Natural killer cell (primary cell): ENCODE measurements around the gene VWF. TPM values are rescaled to one million over a fixed set of nuclear protein-coding genes. Genes with fewer than 3 reads are reported as not detected.

ENCODE experiments used
- ATAC-seq, 3 donors: fragments of 150-1000 bp in 2 of 3; fragments of 200-7000 bp in 1 of 3; cut with Tn5 transposase; 1 replicate in 1 of 3; 2 replicates in 2 of 3; pipeline ENCODE4 v1.10.0; 2021; ENCODE audit warnings: mild to moderate bottlenecking in 2 of 3, moderate library complexity in 2 of 3
- DNase-seq, 2 donors: peaks; one replicate each; pipeline versions ENCODE4 v3.0.0 to v3.0.0-alpha.2; 2013 to 2021; ENCODE audit warnings: mixed read lengths in 1 of 2
- H3K27ac ChIP-seq: one replicate; pipeline ENCODE4 v1.5.1; 2013; ENCODE audit warnings: mild to moderate bottlenecking, low read length
- H3K27me3 ChIP-seq: one replicate; pipeline ENCODE4 v1.6.1; 2013; ENCODE audit warnings: low read length; ENCODE audit not compliant: control insufficient read depth, insufficient read depth
- H3K36me3 ChIP-seq: one replicate; pipeline ENCODE4 v1.6.1; 2013; ENCODE audit warnings: low read length; ENCODE audit not compliant: control insufficient read depth, insufficient read depth
- H3K4me1 ChIP-seq: one replicate; pipeline ENCODE4 v1.6.1; 2013; ENCODE audit warnings: low read length; ENCODE audit not compliant: control insufficient read depth, insufficient read depth
- H3K4me3 ChIP-seq: one replicate; pipeline ENCODE4 v1.5.1; 2013; ENCODE audit warnings: low read length
- H3K9me3 ChIP-seq: one replicate; pipeline ENCODE4 v1.6.1; 2013; ENCODE audit warnings: low read length; ENCODE audit not compliant: control insufficient read depth, insufficient read depth
- H3K27ac Mint-ChIP-seq, 2 donors: one replicate each; pipeline ENCODE4 v1.8.0; 2022; ENCODE audit warnings: mild to moderate bottlenecking in 2 of 2, mixed read lengths in 2 of 2, moderate library complexity in 1 of 2
- H3K27me3 Mint-ChIP-seq, 2 donors: one replicate each; pipeline ENCODE4 v1.8.0; 2022; ENCODE audit warnings: low read depth in 2 of 2, mixed read lengths in 2 of 2
- H3K36me3 Mint-ChIP-seq: one replicate; pipeline ENCODE4 v1.8.0; 2022; ENCODE audit warnings: mixed read lengths
- H3K4me1 Mint-ChIP-seq, 2 donors: one replicate each; pipeline ENCODE4 v1.8.0; 2022; ENCODE audit warnings: mixed read lengths in 2 of 2
- H3K4me3 Mint-ChIP-seq: one replicate; pipeline ENCODE4 v1.8.0; 2022; ENCODE audit warnings: mild to moderate bottlenecking, moderate library complexity, mixed read lengths
- H3K9me3 Mint-ChIP-seq, 2 donors: one replicate each; pipeline ENCODE4 v1.8.0; 2022; ENCODE audit warnings: mixed read lengths in 2 of 2
- CTCF ChIP-seq: fragments of 200-600 bp; IDR thresholded peaks from one replicate; pipeline ENCODE4 v1.8.0; 2022; ENCODE audit warnings: antibody characterized with exemption
- WGBS: methylation state at CpG from one replicate; pipeline ENCODE4 v1.1.7; 2013; ENCODE audit warnings: missing lambda C conversion rate; ENCODE audit not compliant: insufficient coverage; 5-methylcytosine and 5-hydroxymethylcytosine counted together
- intact Hi-C: fragments of 100-400 bp; cut with micrococcal nuclease; formaldehyde crosslinking; loops from one replicate; pipeline ENCODE4 v1.14.2; 2022
- total RNA-seq, 4 donors: library from RNA; stranded (reverse); fragments of 120-200 nt in 1 of 4; gene quantifications; one replicate each; pipeline versions ENCODE4 v1.2.3 to v1.2.4, GENCODE V29; 2013 to 2022

Gene VWF
- total RNA-seq, 3 donors from 2014 or later (not counting 1 experiment from before 2014, with no cell fraction given), result 0.14 to 0.95 (median 0.71) TPM

GRCh38 chr12:6132496-6132895, 8.0 kb upstream of the VWF start:
- Histone ChIP-seq H3K27ac (no peak overlapping the region), H3K4me3 (no peak overlapping the region), H3K4me1 (no peaks in the 10 kb centered on the region), H3K36me3 (no peaks in the 10 kb centered on the region), H3K9me3 (no peaks in the 10 kb centered on the region), H3K27me3 (no peaks in the 10 kb centered on the region)
- H3K27ac Mint-ChIP-seq, result no peak overlapping the region
- DNase-seq (no peak), ATAC-seq (no peak)
- 96% methylated on average over 34 of the region's 34 CpGs for WGBS
- intact Hi-C loops, result no loop called here
- no peak overlapping the region for H3K4me3 Mint-ChIP-seq
- no peak for TF ChIP-seq CTCF
- no peaks in the 10 kb centered on the region for H3K36me3 Mint-ChIP-seq
- H3K4me1 Mint-ChIP-seq, result no peaks in the 10 kb centered on the region
- peaks cover 0 to 9% of the 10 kb centered on the region in 2 donors for H3K27me3 Mint-ChIP-seq
- no peaks in the 10 kb centered on the region for H3K9me3 Mint-ChIP-seq

DNA sequence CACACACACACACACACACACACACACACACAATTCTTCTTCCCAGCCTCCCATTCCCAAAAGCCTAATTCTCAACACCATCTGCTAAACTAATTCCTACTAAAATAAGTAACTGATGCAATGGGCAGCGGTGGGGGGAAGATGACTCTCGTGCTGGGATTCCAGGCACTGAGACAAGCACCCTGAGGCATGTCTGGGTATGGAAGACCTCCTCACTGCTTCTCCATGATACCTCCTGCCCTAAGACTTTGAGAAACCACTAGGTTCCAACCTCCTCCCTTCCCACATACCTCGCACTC, 789 bp upstream of the VWF start:
- Histone ChIP-seq H3K27me3 (no peaks in the 10 kb centered on the region), H3K27ac (no peak overlapping the region), H3K4me1 (no peaks in the 10 kb centered on the region), H3K36me3 (no peaks in the 10 kb centered on the region), H3K4me3 (no peak overlapping the region), H3K9me3 (no peaks in the 10 kb centered on the region)
- no peak for TF ChIP-seq CTCF
- intact Hi-C loops, result no loop called here
- no peaks in the 10 kb centered on the region for H3K36me3 Mint-ChIP-seq
- ATAC-seq (no peak), DNase-seq (no peak)
- 88% methylated on average over 3 of the region's 3 CpGs for WGBS
- H3K4me1 Mint-ChIP-seq, result no peaks in the 10 kb centered on the region
- H3K4me3 Mint-ChIP-seq, result no peak overlapping the region
- H3K27me3 Mint-ChIP-seq, result peaks cover 0 to 2% of the 10 kb centered on the region in 2 donors
- no peak overlapping the region for H3K27ac Mint-ChIP-seq
- H3K9me3 Mint-ChIP-seq, result no peaks in the 10 kb centered on the region

DNA sequence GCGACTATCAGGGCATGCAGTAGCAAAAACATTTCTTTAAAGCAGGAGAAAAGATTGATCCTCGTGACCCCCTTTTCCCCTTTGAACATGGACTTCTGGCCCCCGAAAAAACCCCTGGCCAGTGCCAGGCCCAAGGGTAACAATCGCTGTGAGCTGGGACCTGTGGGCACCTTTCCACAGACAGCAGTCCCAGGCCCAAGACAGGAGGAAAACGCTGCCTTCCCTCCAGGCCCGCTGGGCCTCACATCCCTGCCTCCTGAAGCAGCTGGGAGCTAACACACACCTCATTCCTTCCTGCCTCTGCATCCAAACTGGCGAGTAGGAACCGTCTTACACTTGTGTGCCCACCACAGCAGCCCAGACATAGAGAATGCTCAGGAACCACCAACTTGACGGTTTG, 1.2 kb downstream of the VWF start:
- peaks cover 0 to under 1% of the 10 kb centered on the region in 2 donors for H3K27me3 Mint-ChIP-seq
- DNase-seq, result no peak
- WGBS, result 81% methylated on average over 9 of the region's 9 CpGs

More for the DNA sequence above, 1.2 kb downstream of the VWF start:
- H3K4me1 ChIP-seq, result no peaks in the 10 kb centered on the region
- H3K27ac ChIP-seq, result no peak overlapping the region
- no peaks in the 10 kb centered on the region for H3K36me3 Mint-ChIP-seq
- no peak for TF ChIP-seq CTCF
- H3K4me3 Mint-ChIP-seq, result no peak overlapping the region
- no peaks in the 10 kb centered on the region for H3K9me3 Mint-ChIP-seq
- H3K36me3 ChIP-seq, result no peaks in the 10 kb centered on the region
- no peak for ATAC-seq
- no peak overlapping the region for H3K27ac Mint-ChIP-seq
- H3K4me3 ChIP-seq, result no peak overlapping the region
- no peaks in the 10 kb centered on the region for H3K4me1 Mint-ChIP-seq
- no peaks in the 10 kb centered on the region for H3K9me3 ChIP-seq
- intact Hi-C loops, result no loop called here
- no peaks in the 10 kb centered on the region for H3K27me3 ChIP-seq
